ENCODE measurements around the gene WNT8A.
A peak's percentile ranks its signal among the peaks of the same experiment; 100 is the strongest.
"Not testable (repeated sequence)": the region's sequence is repeated elsewhere in the genome, so short reads cannot be mapped to it uniquely, and the experiment has no call there.

Gene WNT8A

GRCh38 chr5:138067945-138068344 is 15.9 kb upstream of the WNT8A start:
- no peak overlapping the region for H3K4me3 ChIP-seq (ENCODE audit: low read depth, low read length)
- no peak for DNase-seq (ENCODE audit: low read depth)
- no peak for TF ChIP-seq CTCF (conservative IDR thresholded peaks at IDR 0.05; ENCODE audit: low read depth, low read length)

- H3K4me3 ChIP-seq (ENCODE audit: low read depth, low read length), result no peak overlapping the region
- TF ChIP-seq CTCF (conservative IDR thresholded peaks at IDR 0.05; ENCODE audit: low read depth, low read length), result peak; percentile 94
- DNase-seq (ENCODE audit: low read depth), result peak; percentile 89
Measured at GRCh38 chr5:138068742-138069600, 14.9 kb upstream of the WNT8A start.

- not testable (repeated sequence) for H3K4me3 ChIP-seq (ENCODE audit: low read depth, low read length); DNase-seq (ENCODE audit: low read depth)
Measured at GRCh38 chr5:138070026-138070425, 13.8 kb upstream of the WNT8A start.

GRCh38 chr5:138077064-138077696 is 6.7 kb upstream of the WNT8A start:
- DNase-seq (ENCODE audit: low read depth), result peak; percentile 79
- no peak overlapping the region for H3K4me3 ChIP-seq (ENCODE audit: low read depth, low read length)
- peak; percentile 86 for TF ChIP-seq CTCF (conservative IDR thresholded peaks at IDR 0.05; ENCODE audit: low read depth, low read length)

GRCh38 chr5:138078006-138078643 is 5.7 kb upstream of the WNT8A start:
- no peak for TF ChIP-seq CTCF (conservative IDR thresholded peaks at IDR 0.05; ENCODE audit: low read depth, low read length)
- DNase-seq (ENCODE audit: low read depth), result no peak
- H3K4me3 ChIP-seq (ENCODE audit: low read depth, low read length), result no peak overlapping the region

GRCh38 chr5:138082033-138082432 is 1.8 kb upstream of the WNT8A start:
- TF ChIP-seq CTCF (conservative IDR thresholded peaks at IDR 0.05; ENCODE audit: low read depth, low read length), result no peak
- H3K4me3 ChIP-seq (ENCODE audit: low read depth, low read length), result no peak overlapping the region
- no peak for DNase-seq (ENCODE audit: low read depth)

- no peak overlapping the region for H3K4me3 ChIP-seq (ENCODE audit: low read depth, low read length)
- no peak for DNase-seq (ENCODE audit: low read depth)
- TF ChIP-seq CTCF (conservative IDR thresholded peaks at IDR 0.05; ENCODE audit: low read depth, low read length), result no peak
Measured at GRCh38 chr5:138091685-138092084, 7.9 kb downstream of the WNT8A start.
